K562 (cell line): ENCODE data around the gene NDUFA7. TPM values are rescaled to one million over a fixed set of nuclear protein-coding genes. Genes with fewer than 3 reads are reported as not detected.

Experiments
- BCL6 ChIP-seq: fragments of 250-450 bp; sonication (Bioruptor Pico); IDR thresholded peaks from 2 replicates; pipeline ENCODE4 v1.4.0; 2020
- BRD9 ChIP-seq: fragments of 450-650 bp; IDR thresholded peaks from 2 replicates; pipeline ENCODE4 v1.6.1; 2018; ENCODE audit warnings: low read depth; ENCODE audit not compliant: partially characterized antibody
- BRF1 ChIP-seq: IDR thresholded peaks from 3 replicates; pipeline ENCODE4 v1.6.1; 2011; ENCODE audit warnings: borderline replicate concordance, mild to moderate bottlenecking; ENCODE audit not compliant: insufficient read length; ENCODE audit errors: extremely low read depth
- CBFA2T3 ChIP-seq: fragments of 450-650 bp; IDR thresholded peaks from 2 replicates; pipeline ENCODE4 v1.6.1; 2017
- FOSL1 ChIP-seq: fragments of 200-800 bp; sonication (Bioruptor generic); conservative IDR thresholded peaks from 2 replicates; pipeline ENCODE4 v1.6.1; 2016; ENCODE audit warnings: missing genetic modification characterization, missing compliant biosample characterization
- FOXA3 ChIP-seq, 2 experiments: fragments of 450-650 bp in 1 of 2; sonication (generic) in 1 of 2; formaldehyde crosslinking; IDR thresholded peaks in 1 of 2; conservative IDR thresholded peaks in 1 of 2; 2 replicates each; pipeline versions ENCODE4 v1.4.0 to v1.8.0; 2020 to 2022; ENCODE audit warnings: mild to moderate bottlenecking in 2 of 2, missing genetic modification reagents in 1 of 2
- FOXM1 ChIP-seq, 2 experiments: fragments of 450-650 bp in 1 of 2; sonication (generic) in 1 of 2; formaldehyde crosslinking in 1 of 2; IDR thresholded peaks; 2 replicates each; pipeline versions ENCODE4 v1.6.1 to v1.9.0; 2017 to 2022; ENCODE audit warnings: low read depth in 2 of 2, mild to moderate bottlenecking in 2 of 2, missing genetic modification reagents in 1 of 2, moderate library complexity in 1 of 2
- FOXP1 ChIP-seq: sonication (generic); formaldehyde crosslinking; IDR thresholded peaks from 2 replicates; pipeline ENCODE4 v1.8.0; 2022; ENCODE audit warnings: mild to moderate bottlenecking, missing genetic modification reagents
- KLF1 ChIP-seq: fragments of 450-650 bp; IDR thresholded peaks from 2 replicates; pipeline ENCODE4 v1.6.1; 2016; ENCODE audit warnings: missing genetic modification characterization, missing compliant biosample characterization
- L3MBTL2 ChIP-seq: fragments of 450-650 bp; IDR thresholded peaks from 2 replicates; pipeline ENCODE4 v1.6.1; 2016; ENCODE audit warnings: mild to moderate bottlenecking, moderate library complexity
- MEIS2 ChIP-seq: fragments of 450-650 bp; IDR thresholded peaks from 2 replicates; pipeline ENCODE4 v1.6.1; 2014; ENCODE audit warnings: mild to moderate bottlenecking; ENCODE audit not compliant: partially characterized antibody
- NFIC ChIP-seq: fragments of 450-650 bp; IDR thresholded peaks from 2 replicates; pipeline ENCODE4 v1.6.1; 2017; ENCODE audit warnings: mild to moderate bottlenecking, inconsistent platforms
- NFRKB ChIP-seq: fragments of 450-650 bp; IDR thresholded peaks from 2 replicates; pipeline ENCODE4 v1.6.1; 2016; ENCODE audit warnings: low read depth
- NR2F6 ChIP-seq: fragments of 450-650 bp; formaldehyde crosslinking; IDR thresholded peaks from 2 replicates; pipeline ENCODE4 v1.4.0; 2020; ENCODE audit warnings: mild to moderate bottlenecking
- PTRF ChIP-seq: fragments of 450-650 bp; IDR thresholded peaks from 2 replicates; pipeline ENCODE4 v1.6.1; 2016; ENCODE audit warnings: mild to moderate bottlenecking, missing genetic modification characterization, missing compliant biosample characterization
- RCOR1 ChIP-seq, 2 experiments: IDR thresholded peaks; 2 replicates each; pipeline ENCODE4 v1.6.1; 2012; ENCODE audit warnings: low read depth in 2 of 2, low read length in 2 of 2, borderline replicate concordance in 1 of 2, improper control_type of control experiment in 1 of 2
- SMAD4 ChIP-seq: fragments of 250-450 bp; sonication (Bioruptor Pico); conservative IDR thresholded peaks from 2 replicates; pipeline ENCODE4 v1.8.0; 2021; ENCODE audit warnings: inconsistent platforms, mild to moderate bottlenecking, moderate library complexity
- SMARCC2 ChIP-seq: fragments of 450-650 bp; IDR thresholded peaks from 2 replicates; pipeline ENCODE4 v1.6.1; 2017; ENCODE audit warnings: antibody characterized with exemption, moderate library complexity, mild to moderate bottlenecking, low read depth
- ZNF224 ChIP-seq: sonication (generic); formaldehyde crosslinking; IDR thresholded peaks from 2 replicates; pipeline ENCODE4 v1.8.0; 2022; ENCODE audit warnings: mild to moderate bottlenecking, missing genetic modification reagents
- ZNF263 ChIP-seq: sonication (generic); formaldehyde crosslinking; IDR thresholded peaks from 2 replicates; pipeline ENCODE4 v1.8.0; 2022; ENCODE audit warnings: mild to moderate bottlenecking, missing genetic modification reagents, borderline replicate concordance
- ZNF316 ChIP-seq: fragments of 450-650 bp; IDR thresholded peaks from 2 replicates; pipeline ENCODE4 v1.6.1; 2016
- ZNF77 ChIP-seq: fragments of 250-450 bp; sonication (Bioruptor Pico); IDR thresholded peaks from 2 replicates; pipeline ENCODE4 v1.5.0; 2020
- polyA plus RNA-seq, 8 experiments: library from polyadenylated mRNA; depleted of rRNA in 4 of 8; stranded (reverse) in 5 of 8; unstranded in 3 of 8; fragments of >200 nt; fragmentation: Nextera tagmentation in 2 of 8; fragmentation: Illumina TruSeq in 1 of 8; extraction: Ambion mirVana in 2 of 8; extraction: Trizol in 1 of 8; gene quantifications; 2 replicates each; pipeline versions ENCODE4 v1.2.1 to v1.2.3, GENCODE V29; 2011 to 2014; ENCODE audit warnings: inconsistent platforms in 1 of 8, missing spikeins in 1 of 8
- total RNA-seq, 7 experiments: library from RNA; depleted of rRNA in 6 of 7; stranded (reverse); fragments of >200 nt in 6 of 7; fragmentation: Illumina TruSeq in 2 of 7; extraction: Trizol in 2 of 7; gene quantifications; 2 replicates each; pipeline versions ENCODE4 v1.2.1 to v1.2.3, GENCODE V29; 2011 to 2021; ENCODE audit warnings: low replicate concordance in 1 of 7
- TF ChIP-seq, protein P1 (sequence below): fragments of 450-650 bp; IDR thresholded peaks from 2 replicates; pipeline ENCODE4 v1.6.1; 2018; ENCODE audit not compliant: partially characterized antibody
- TF ChIP-seq, protein P2 (sequence below): fragments of 450-650 bp; formaldehyde crosslinking; IDR thresholded peaks from 2 replicates; pipeline ENCODE4 v1.4.0; 2020; ENCODE audit warnings: mild to moderate bottlenecking, moderate library complexity
- TF ChIP-seq, protein P3 (sequence below): sonication (generic); formaldehyde crosslinking; IDR thresholded peaks from 2 replicates; pipeline ENCODE4 v1.8.0; 2022; ENCODE audit warnings: mild to moderate bottlenecking, low read depth, missing genetic modification reagents

Gene NDUFA7
- total and polyA plus RNA-seq, 9 of the 15 experiments (the other 6 are each of a cell fraction or from before 2014, with no cell fraction given) = 70.8 to 348 (median 142) TPM

DNA sequence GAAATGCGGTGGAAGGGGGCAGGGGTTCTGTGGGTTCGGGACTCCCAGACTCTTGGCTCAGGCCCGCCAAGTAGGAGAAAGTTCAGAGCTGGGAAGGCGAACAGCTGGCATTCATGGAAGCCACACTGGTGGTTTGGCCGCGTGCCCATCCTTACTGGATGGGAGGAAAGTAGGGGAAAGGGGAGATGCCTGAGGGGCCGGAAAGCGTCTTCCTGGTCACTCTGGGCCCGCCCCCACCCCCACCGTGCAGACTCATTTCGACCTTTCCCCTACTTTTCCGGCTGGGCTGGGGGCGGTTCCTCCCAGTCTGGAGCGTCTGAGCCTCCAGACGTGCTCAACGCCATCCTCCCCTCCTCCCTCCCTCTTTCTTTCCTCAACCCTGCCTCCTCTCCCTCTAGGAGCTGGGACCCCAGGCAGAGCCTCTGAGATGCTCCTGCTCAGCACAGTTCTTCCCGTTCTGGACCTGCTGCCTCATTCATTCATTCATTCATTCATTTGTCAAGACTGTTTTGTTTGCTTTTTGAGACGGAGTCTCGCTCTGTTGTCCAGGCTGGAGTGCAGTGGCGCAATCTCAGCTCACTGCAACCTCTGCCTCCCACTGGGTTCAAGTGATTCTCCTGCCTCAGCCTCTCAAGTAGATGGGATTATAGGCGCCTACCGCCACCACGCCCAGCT, 46.3 kb upstream of the NDUFA7 start (continued):
- TF ChIP-seq, protein P1, sequence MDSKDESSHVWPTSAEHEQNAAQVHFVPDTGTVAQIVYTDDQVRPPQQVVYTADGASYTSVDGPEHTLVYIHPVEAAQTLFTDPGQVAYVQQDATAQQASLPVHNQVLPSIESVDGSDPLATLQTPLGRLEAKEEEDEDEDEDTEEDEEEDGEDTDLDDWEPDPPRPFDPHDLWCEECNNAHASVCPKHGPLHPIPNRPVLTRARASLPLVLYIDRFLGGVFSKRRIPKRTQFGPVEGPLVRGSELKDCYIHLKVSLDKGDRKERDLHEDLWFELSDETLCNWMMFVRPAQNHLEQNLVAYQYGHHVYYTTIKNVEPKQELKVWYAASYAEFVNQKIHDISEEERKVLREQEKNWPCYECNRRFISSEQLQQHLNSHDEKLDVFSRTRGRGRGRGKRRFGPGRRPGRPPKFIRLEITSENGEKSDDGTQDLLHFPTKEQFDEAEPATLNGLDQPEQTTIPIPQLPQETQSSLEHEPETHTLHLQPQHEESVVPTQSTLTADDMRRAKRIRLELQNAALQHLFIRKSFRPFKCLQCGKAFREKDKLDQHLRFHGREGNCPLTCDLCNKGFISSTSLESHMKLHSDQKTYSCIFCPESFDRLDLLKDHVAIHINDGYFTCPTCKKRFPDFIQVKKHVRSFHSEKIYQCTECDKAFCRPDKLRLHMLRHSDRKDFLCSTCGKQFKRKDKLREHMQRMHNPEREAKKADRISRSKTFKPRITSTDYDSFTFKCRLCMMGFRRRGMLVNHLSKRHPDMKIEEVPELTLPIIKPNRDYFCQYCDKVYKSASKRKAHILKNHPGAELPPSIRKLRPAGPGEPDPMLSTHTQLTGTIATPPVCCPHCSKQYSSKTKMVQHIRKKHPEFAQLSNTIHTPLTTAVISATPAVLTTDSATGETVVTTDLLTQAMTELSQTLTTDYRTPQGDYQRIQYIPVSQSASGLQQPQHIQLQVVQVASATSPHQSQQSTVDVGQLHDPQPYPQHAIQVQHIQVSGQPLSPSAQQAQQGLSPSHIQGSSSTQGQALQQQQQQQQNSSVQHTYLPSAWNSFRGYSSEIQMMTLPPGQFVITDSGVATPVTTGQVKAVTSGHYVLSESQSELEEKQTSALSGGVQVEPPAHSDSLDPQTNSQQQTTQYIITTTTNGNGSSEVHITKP = peak; percentile 55
- no peak for TF ChIP-seq NFRKB
- TF ChIP-seq, protein P2, sequence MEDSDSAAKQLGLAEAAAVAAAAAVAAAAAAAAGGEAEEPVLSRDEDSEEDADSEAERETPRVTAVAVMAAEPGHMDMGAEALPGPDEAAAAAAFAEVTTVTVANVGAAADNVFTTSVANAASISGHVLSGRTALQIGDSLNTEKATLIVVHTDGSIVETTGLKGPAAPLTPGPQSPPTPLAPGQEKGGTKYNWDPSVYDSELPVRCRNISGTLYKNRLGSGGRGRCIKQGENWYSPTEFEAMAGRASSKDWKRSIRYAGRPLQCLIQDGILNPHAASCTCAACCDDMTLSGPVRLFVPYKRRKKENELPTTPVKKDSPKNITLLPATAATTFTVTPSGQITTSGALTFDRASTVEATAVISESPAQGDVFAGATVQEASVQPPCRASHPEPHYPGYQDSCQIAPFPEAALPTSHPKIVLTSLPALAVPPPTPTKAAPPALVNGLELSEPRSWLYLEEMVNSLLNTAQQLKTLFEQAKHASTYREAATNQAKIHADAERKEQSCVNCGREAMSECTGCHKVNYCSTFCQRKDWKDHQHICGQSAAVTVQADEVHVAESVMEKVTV = no peak
- no peak for TF ChIP-seq ZNF224 (CRISPR knock-in tag)
- TF ChIP-seq SMAD4 (CRISPR knock-in tag) = peak; percentile 90
- no peak for TF ChIP-seq SMARCC2
- TF ChIP-seq FOXM1 (IDR thresholded peaks at IDR 0.05; ENCODE audit: low read depth) = no peak
- no peak for TF ChIP-seq FOXM1 (CRISPR knock-in tag; IDR thresholded peaks at IDR 0.05; ENCODE audit: low read depth)
- no peak for TF ChIP-seq L3MBTL2
- no peak for TF ChIP-seq PTRF (tag)
- TF ChIP-seq ZNF77 = no peak
- peak; percentile 81 for TF ChIP-seq NFIC
- TF ChIP-seq BRF1 = no peak
- TF ChIP-seq NR2F6 (CRISPR knock-in tag) = no peak
- TF ChIP-seq FOXP1 (CRISPR knock-in tag) = no peak
- no peak for TF ChIP-seq FOSL1 (tag)
- no peak for TF ChIP-seq KLF1 (tag)
- TF ChIP-seq, protein P3, sequence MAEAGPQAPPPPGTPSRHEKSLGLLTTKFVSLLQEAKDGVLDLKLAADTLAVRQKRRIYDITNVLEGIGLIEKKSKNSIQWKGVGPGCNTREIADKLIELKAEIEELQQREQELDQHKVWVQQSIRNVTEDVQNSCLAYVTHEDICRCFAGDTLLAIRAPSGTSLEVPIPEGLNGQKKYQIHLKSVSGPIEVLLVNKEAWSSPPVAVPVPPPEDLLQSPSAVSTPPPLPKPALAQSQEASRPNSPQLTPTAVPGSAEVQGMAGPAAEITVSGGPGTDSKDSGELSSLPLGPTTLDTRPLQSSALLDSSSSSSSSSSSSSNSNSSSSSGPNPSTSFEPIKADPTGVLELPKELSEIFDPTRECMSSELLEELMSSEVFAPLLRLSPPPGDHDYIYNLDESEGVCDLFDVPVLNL = no peak
- TF ChIP-seq CBFA2T3 = peak; percentile 11; the same call in 1 of the 2 replicates
- no peak for TF ChIP-seq BCL6
- TF ChIP-seq FOXA3 (CRISPR knock-in tag; conservative IDR thresholded peaks at IDR 0.05 in 1 of 2, IDR thresholded peaks at IDR 0.05 in 1 of 2) = no peak
- peak; percentile 62 for TF ChIP-seq ZNF263 (CRISPR knock-in tag)
- no peak for TF ChIP-seq ZNF316
- no peak for TF ChIP-seq RCOR1 (IDR thresholded peaks at IDR 0.05; ENCODE audit: borderline replicate concordance in 1 of 2, low read depth in 2 of 2, low read length in 2 of 2)
- no peak for TF ChIP-seq BRD9
- no peak for TF ChIP-seq MEIS2
